Uterus (tissue), 2 donors: Measurements from ENCODE around the gene LMTK2.

Experiments used
- POLR2A ChIP-seq, 2 donors: fragments of 450-650 bp; IDR thresholded peaks; one replicate each; pipeline ENCODE4 v1.6.1; 2016; ENCODE audit warnings: antibody characterized with exemption in 2 of 2, mild to moderate bottlenecking in 1 of 2, moderate library complexity in 1 of 2
- TF ChIP-seq, protein P1 (sequence below), 4 experiments: fragments of 200-600 bp in 2 of 4; fragments of 450-650 bp in 2 of 4; sonication (generic) in 2 of 4; IDR thresholded peaks; one replicate each; pipeline ENCODE4 v1.5.1; 2016 to 2019; ENCODE audit warnings: antibody characterized with exemption in 4 of 4, mild to moderate bottlenecking in 2 of 4, moderate library complexity in 1 of 4

GRCh38 chr7:98123365-98123696 is 16.7 kb downstream of the LMTK2 start:
- TF ChIP-seq POLR2A (IDR thresholded peaks at IDR 0.05) = no peak
- TF ChIP-seq, protein P1, sequence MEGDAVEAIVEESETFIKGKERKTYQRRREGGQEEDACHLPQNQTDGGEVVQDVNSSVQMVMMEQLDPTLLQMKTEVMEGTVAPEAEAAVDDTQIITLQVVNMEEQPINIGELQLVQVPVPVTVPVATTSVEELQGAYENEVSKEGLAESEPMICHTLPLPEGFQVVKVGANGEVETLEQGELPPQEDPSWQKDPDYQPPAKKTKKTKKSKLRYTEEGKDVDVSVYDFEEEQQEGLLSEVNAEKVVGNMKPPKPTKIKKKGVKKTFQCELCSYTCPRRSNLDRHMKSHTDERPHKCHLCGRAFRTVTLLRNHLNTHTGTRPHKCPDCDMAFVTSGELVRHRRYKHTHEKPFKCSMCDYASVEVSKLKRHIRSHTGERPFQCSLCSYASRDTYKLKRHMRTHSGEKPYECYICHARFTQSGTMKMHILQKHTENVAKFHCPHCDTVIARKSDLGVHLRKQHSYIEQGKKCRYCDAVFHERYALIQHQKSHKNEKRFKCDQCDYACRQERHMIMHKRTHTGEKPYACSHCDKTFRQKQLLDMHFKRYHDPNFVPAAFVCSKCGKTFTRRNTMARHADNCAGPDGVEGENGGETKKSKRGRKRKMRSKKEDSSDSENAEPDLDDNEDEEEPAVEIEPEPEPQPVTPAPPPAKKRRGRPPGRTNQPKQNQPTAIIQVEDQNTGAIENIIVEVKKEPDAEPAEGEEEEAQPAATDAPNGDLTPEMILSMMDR (IDR thresholded peaks at IDR 0.05) = no peak
